Brain microvascular endothelial cell (primary cell): ENCODE measurements around the gene PTRH1.

Source experiments
- DNase-seq: peaks from one replicate; pipeline ENCODE4 v3.0.0-alpha.2; 2020
- H3K27ac ChIP-seq: fragments of 250-450 bp; sonication (Bioruptor Pico); 2 replicates; pipeline ENCODE4 v1.5.1; 2020; ENCODE audit warnings: mild to moderate bottlenecking, moderate library complexity
- H3K27me3 ChIP-seq: fragments of 250-450 bp; sonication (Bioruptor Pico); replicated peaks from 2 replicates; pipeline ENCODE4 v1.5.1; 2020; ENCODE audit warnings: mild to moderate bottlenecking
- H3K36me3 ChIP-seq: fragments of 250-450 bp; sonication (Bioruptor Pico); replicated peaks from 2 replicates; pipeline ENCODE4 v1.5.1; 2020; ENCODE audit warnings: mild to moderate bottlenecking
- H3K4me3 ChIP-seq: 2 replicates; pipeline ENCODE4 v1.5.1; 2011; ENCODE audit warnings: low read depth, mild to moderate bottlenecking, control low read depth, low read length, moderate library complexity
- CTCF ChIP-seq: IDR thresholded peaks from 2 replicates; pipeline ENCODE4 v1.5.1; 2011; ENCODE audit warnings: low read depth, mild to moderate bottlenecking, moderate library complexity, low read length, control low read depth, inconsistent platforms; ENCODE audit errors: missing control alignments
- in situ Hi-C: cut with HindIII; loops from 2 replicates; pipeline ENCODE4 v1.10.0; 2017; ENCODE audit warnings: low sequenced_read_pairs, low pct_ligation_motif_present

PTRH1 gene

GRCh38 chr9:127684576-127684975 is 30.9 kb downstream of the PTRH1 start:
- in situ Hi-C loops: no loop called here
- Histone ChIP-seq H3K27ac (no peak overlapping the region), H3K36me3 (peaks cover 19% of the 10 kb centered on the region), H3K27me3 (no peaks in the 10 kb centered on the region), H3K4me3 (no peak overlapping the region)
- peak; percentile 45 for DNase-seq
- no peak for TF ChIP-seq CTCF

GRCh38 chr9:127683723-127684122 is 31.7 kb downstream of the PTRH1 start:
- TF ChIP-seq CTCF: no peak
- in situ Hi-C loops: no loop called here
- Histone ChIP-seq H3K4me3 (no peak overlapping the region), H3K27me3 (no peaks in the 10 kb centered on the region), H3K36me3 (peaks cover 19% of the 10 kb centered on the region), H3K27ac (peak overlapping the region; percentile 51)
- DNase-seq: peak; percentile 74

- no peak overlapping the region for H3K27ac ChIP-seq
- in situ Hi-C loops: no loop called here
- TF ChIP-seq CTCF: no peak
- no peak for DNase-seq
- H3K4me3 ChIP-seq: no peak overlapping the region
- H3K36me3 ChIP-seq: peaks cover 19% of the 10 kb centered on the region
- no peaks in the 10 kb centered on the region for H3K27me3 ChIP-seq
Observed at GRCh38 chr9:127682351-127683136, 32.9 kb downstream of the PTRH1 start.

GRCh38 chr9:127680846-127681245 is 34.6 kb downstream of the PTRH1 start:
- H3K27me3 ChIP-seq: no peaks in the 10 kb centered on the region
- H3K27ac ChIP-seq: no peak overlapping the region
- no peak for DNase-seq
- in situ Hi-C loops: no loop called here
- H3K36me3 ChIP-seq: peaks cover 19% of the 10 kb centered on the region
- H3K4me3 ChIP-seq: no peak overlapping the region
- no peak for TF ChIP-seq CTCF

- TF ChIP-seq CTCF: no peak
- Histone ChIP-seq H3K27me3 (no peaks in the 10 kb centered on the region), H3K27ac (no peak overlapping the region), H3K36me3 (peaks cover 19% of the 10 kb centered on the region), H3K4me3 (no peak overlapping the region)
- in situ Hi-C loops: no loop called here
- no peak for DNase-seq
Observed at GRCh38 chr9:127680226-127680625, 35.2 kb downstream of the PTRH1 start.

- Histone ChIP-seq H3K27me3 (no peaks in the 10 kb centered on the region), H3K27ac (no peak overlapping the region), H3K36me3 (peaks cover 16% of the 10 kb centered on the region), H3K4me3 (no peak overlapping the region)
- no peak for TF ChIP-seq CTCF
- in situ Hi-C loops: no loop called here
- DNase-seq: no peak
Observed at GRCh38 chr9:127679506-127679905, 36.0 kb downstream of the PTRH1 start.
